Progenitor cell of endocrine pancreas (in vitro differentiated cells): Measurements from ENCODE around the gene CRK. TPM values are rescaled to one million over a fixed set of nuclear protein-coding genes. Genes with fewer than 3 reads are reported as not detected.
A peak's percentile ranks its signal among the peaks of the same experiment; 100 is the strongest.
"Not testable (repeated sequence)": the region's sequence is repeated elsewhere in the genome, so short reads cannot be mapped to it uniquely, and the experiment has no call there.

Experiments used
- DNase-seq: peaks from one replicate; pipeline ENCODE4 v3.0.0; 2021; ENCODE audit warnings: low spot score; ENCODE audit not compliant: unreplicated experiment
- H3K27ac Mint-ChIP-seq: 2 replicates; pipeline ENCODE4 v1.8.0; 2021; ENCODE audit warnings: mild to moderate bottlenecking, moderate library complexity, mixed read lengths
- H3K27me3 Mint-ChIP-seq: 2 replicates; pipeline ENCODE4 v1.8.0; 2021; ENCODE audit warnings: mixed read lengths
- H3K36me3 Mint-ChIP-seq: 2 replicates; pipeline ENCODE4 v1.8.0; 2022; ENCODE audit warnings: mixed read lengths; ENCODE audit not compliant: insufficient read depth
- H3K4me1 Mint-ChIP-seq: 2 replicates; pipeline ENCODE4 v1.8.0; 2021; ENCODE audit warnings: low read depth, mixed read lengths
- H3K4me3 Mint-ChIP-seq: 2 replicates; pipeline ENCODE4 v1.8.0; 2021; ENCODE audit warnings: low read depth, mild to moderate bottlenecking, moderate library complexity, mixed read lengths
- H3K9me3 Mint-ChIP-seq: 2 replicates; pipeline ENCODE4 v1.8.0; 2021; ENCODE audit warnings: low read depth, mixed read lengths
- CTCF ChIP-seq: fragments of 200-600 bp; sonication (generic); IDR thresholded peaks from one replicate; pipeline ENCODE4 v1.5.0; 2021; ENCODE audit warnings: antibody characterized with exemption, mild to moderate bottlenecking; ENCODE audit not compliant: unreplicated experiment
- total RNA-seq: library from RNA; stranded (reverse); gene quantifications from 2 replicates; pipeline ENCODE4 v1.2.1, GENCODE V29; 2021

Gene CRK
- total RNA-seq, 1 donor from 2014 or later, result 41.6 TPM

- no peak for TF ChIP-seq CTCF
- no peaks in the 10 kb centered on the region for H3K27me3 Mint-ChIP-seq
Observed at GRCh38 chr17:1449412-1449967, 6.5 kb downstream of the CRK start.

DNA sequence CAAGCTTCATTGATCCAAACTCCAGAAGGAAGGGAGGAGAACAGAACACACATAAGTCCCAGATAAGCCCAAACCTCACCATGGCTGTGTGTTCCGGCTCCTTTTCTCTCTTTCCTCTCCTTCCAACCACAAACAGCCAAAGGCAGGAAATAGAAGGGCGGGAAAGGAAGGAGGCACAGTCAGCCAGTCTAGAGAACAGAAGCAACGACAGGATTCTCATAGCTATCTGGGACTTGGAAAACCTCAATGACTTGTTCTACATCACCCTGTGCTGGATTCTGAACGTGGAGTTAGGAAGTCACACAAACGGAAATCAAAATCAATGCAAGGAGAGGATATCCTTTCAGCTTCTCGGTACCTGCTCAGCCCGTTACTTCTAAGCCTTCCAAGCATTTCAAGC lies 9.0 kb downstream of the CRK start:
- no peak for DNase-seq
- TF ChIP-seq CTCF, result no peak
- Mint-ChIP-seq H3K4me3 (no peak overlapping the region), H3K4me1 (no peaks in the 10 kb centered on the region), H3K36me3 (peaks cover 5% of the 10 kb centered on the region), H3K9me3 (no peaks in the 10 kb centered on the region), H3K27me3 (no peaks in the 10 kb centered on the region), H3K27ac (no peak overlapping the region)

More at GRCh38 chr17:1449412-1449967, 6.5 kb downstream of the CRK start:
- Mint-ChIP-seq H3K27ac (peak overlapping the region; percentile 54), H3K9me3 (no peaks in the 10 kb centered on the region), H3K36me3 (peaks cover 5% of the 10 kb centered on the region), H3K4me3 (no peak overlapping the region), H3K4me1 (peaks cover 4% of the 10 kb centered on the region)
- no peak for DNase-seq

GRCh38 chr17:1446201-1446600 lies 9.8 kb downstream of the CRK start:
- no peak for DNase-seq
- Mint-ChIP-seq H3K27ac (peak overlapping the region; percentile 56), H3K4me1 (no peaks in the 10 kb centered on the region), H3K4me3 (no peak overlapping the region), H3K27me3 (no peaks in the 10 kb centered on the region), H3K36me3 (peaks cover 5% of the 10 kb centered on the region), H3K9me3 (no peaks in the 10 kb centered on the region)
- TF ChIP-seq CTCF, result no peak

DNA sequence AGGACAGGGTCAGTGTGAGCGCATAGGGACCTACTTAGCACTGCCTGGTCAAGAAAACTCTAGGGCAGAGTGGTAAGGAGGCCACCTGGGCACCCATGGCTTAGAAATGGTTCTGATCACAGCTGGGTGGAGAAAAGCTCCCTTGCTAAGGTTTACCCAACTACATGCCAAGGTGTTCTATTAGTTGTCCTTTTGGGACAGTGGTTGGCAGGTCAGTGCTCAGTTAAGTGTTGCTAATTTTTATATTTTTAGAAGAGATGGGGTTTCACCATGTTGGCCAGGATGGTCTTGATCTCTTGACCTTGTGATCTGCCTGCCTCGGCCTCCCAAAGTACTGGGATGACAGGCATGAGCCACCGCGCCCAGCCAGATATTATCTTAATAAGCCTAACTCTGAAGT lies 10.3 kb downstream of the CRK start:
- not testable (repeated sequence) for DNase-seq, H3K9me3 Mint-ChIP-seq, H3K36me3 Mint-ChIP-seq, H3K27ac Mint-ChIP-seq, H3K4me3 Mint-ChIP-seq, H3K4me1 Mint-ChIP-seq, H3K27me3 Mint-ChIP-seq

- not testable (repeated sequence) for H3K4me1 Mint-ChIP-seq, H3K27me3 Mint-ChIP-seq, H3K4me3 Mint-ChIP-seq, H3K9me3 Mint-ChIP-seq, H3K36me3 Mint-ChIP-seq, DNase-seq, H3K27ac Mint-ChIP-seq
Observed at GRCh38 chr17:1442721-1443120, 13.3 kb downstream of the CRK start.

- H3K4me1 Mint-ChIP-seq, result peaks cover 7% of the 10 kb centered on the region
- no peaks in the 10 kb centered on the region for H3K9me3 Mint-ChIP-seq
- TF ChIP-seq CTCF, result no peak
- H3K27me3 Mint-ChIP-seq, result no peaks in the 10 kb centered on the region
- no peak overlapping the region for H3K4me3 Mint-ChIP-seq
- DNase-seq, result no peak
- no peak overlapping the region for H3K27ac Mint-ChIP-seq
- peaks cover 2% of the 10 kb centered on the region for H3K36me3 Mint-ChIP-seq
Observed at GRCh38 chr17:1442187-1442586, 13.8 kb downstream of the CRK start.
